Stimulated activated CD8-positive, alpha-beta memory T cell treated with anti-CD3 and anti-CD28 coated beads, Interleukin-12 subunit alpha, Interleukin-12 subunit beta, amount 100 ng/mL, for 1 hour (primary cell): ENCODE measurements around the gene AP3B1.
"Not testable (repeated sequence)": the region's sequence is repeated elsewhere in the genome, so short reads cannot be mapped to it uniquely, and the experiment has no call there.

Experiments
- DNase-seq: peaks from one replicate; pipeline ENCODE4 v3.0.0-alpha.2; 2020; ENCODE audit warnings: low read depth

The AP3B1 gene

DNA sequence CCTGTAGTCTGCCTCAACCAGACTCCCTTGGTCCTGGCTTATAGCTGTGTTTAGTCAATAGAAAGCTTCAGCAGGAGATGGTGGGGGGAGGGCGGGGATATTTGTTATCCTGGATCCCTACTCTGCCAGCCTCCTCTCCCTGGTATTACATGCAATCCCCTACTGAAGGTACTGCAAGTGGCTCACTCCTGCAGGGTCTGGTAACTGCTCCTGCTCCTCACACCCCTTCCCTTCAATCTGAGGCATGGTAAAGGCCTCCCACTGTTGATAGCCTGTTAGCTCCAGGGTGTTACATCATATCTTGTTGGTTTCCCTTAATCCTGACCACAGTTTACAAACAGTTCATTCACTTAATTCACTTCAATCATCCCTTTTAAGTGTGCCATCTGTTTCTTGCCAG, 137.5 kb downstream of the AP3B1 start:
- no peak for DNase-seq

- DNase-seq: no peak
These were observed 142.8 kb downstream of the AP3B1 start for GRCh38 chr5:78151594-78152271.

DNA sequence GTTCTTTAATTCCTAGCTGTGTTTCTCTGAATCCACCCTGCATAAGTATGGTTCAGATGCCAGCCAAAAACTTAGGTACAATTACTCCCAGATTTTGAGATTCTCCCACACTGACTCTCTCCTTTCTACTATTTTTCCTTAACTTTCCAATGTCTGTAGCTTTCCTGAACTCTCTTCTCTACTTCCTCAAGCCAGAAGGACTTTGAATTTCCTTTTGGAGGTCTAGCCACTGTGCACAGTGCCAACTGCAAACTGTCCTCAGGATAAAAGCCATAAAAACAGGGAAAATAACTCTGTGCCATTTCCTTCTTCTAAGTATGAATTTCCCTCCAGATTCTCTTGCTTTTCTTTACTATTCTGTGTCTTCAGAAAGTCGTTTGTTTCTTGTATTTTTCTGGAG, 157.2 kb downstream of the AP3B1 start:
- no peak for DNase-seq

DNA sequence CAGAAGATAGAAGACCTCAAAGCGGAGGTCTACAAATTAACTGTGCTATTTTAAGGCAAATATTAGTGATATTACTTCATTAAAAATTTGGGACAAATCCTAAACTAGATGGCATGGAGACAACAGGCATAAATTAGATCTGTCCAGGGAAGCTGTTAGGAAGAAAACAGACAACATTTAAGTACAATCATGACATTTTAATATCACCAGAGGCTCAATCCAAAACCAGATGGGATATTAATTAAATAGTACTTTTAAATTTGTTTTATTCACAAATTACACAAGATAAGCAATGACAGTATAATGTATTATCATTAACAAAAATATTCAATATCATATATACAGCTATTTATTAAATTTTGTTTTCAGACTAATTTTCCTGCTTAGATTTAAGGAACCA, 161.1 kb downstream of the AP3B1 start:
- no peak for DNase-seq

DNA sequence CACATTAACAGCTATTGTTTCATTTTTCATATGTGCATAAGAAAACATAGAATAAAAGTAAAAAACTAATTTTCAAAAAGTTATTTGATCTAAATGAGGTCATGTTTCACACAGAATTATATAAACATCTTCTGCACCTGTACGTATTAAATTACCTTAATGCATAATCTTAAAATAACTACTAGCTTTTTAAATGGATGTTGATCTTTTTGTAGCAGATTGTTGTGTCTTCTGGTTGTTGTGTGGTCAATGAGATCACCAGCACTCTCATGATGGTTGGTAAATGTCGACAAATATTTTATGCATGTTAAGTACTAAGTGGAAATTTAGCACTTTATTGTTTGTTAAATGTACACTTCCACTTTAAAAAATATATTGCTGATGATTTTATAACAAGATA, 162.0 kb downstream of the AP3B1 start:
- no peak for DNase-seq

GRCh38 chr5:78129597-78129996, 164.9 kb downstream of the AP3B1 start:
- DNase-seq: no peak

DNA sequence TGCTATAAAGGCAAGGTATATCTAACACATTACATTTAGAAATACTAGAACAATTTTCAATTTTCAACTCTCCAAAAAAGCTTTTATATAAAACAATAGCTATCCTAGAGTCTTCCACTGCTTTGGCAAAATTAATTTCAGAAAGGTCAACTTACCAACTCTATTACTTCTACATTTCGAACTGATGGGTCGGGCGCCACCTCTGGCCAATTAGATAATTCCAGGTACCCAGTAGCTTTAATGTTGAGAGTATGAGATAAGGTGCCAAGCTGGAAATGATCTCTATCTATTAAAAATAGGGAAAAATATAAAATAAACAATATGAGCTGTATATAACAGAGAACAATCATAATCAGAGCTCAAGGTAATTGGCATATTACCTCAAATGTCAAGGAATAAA, 166.6 kb downstream of the AP3B1 start:
- no peak for DNase-seq

- no peak for DNase-seq
These were observed 168.0 kb downstream of the AP3B1 start for GRCh38 chr5:78126536-78126935.

DNA sequence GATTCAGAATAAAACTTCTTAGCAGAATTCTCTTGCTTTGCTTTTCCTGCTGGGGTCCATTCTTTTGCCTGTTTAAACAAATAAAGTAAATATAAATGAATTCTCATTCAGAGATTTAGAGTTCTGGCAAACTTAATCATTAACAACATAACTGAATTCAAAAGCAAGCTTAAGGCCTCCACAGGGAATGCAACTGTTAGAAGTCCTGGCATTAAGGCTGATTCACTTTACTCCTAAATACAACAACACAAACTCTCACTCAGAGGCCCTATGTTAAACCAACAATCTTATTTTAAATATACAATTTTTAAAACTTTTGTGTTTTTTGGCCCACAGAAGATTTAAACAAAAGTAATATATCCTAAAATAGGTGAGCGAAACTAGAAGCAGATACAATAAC, 178.3 kb downstream of the AP3B1 start:
- no peak for DNase-seq

- DNase-seq: no peak
These were observed 180.7 kb downstream of the AP3B1 start for GRCh38 chr5:78113689-78114264.

- no peak for DNase-seq
These were observed 181.6 kb downstream of the AP3B1 start for GRCh38 chr5:78112931-78113330.

- DNase-seq: no peak
These were observed 184.6 kb downstream of the AP3B1 start for GRCh38 chr5:78109891-78110324.

DNA sequence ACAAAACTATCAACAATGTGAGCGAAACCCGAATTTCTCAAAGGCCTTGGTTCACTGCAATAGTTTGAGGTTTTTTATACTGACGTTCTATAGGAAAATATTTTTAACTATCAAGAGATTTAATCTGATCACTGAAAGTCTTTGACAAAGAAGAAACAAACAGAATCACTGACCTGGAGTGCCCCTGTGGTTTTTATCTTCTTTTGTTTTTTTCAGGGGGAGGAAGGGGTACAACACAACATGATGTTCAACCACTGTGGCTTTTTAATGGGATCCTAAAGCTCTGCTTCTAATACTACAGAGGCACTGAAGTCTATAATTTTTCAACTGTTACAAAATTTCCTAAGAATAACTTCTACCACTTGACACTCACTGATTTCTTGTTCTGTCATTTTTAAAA, 185.9 kb downstream of the AP3B1 start:
- no peak for DNase-seq

- DNase-seq: no peak
These were observed 191.1 kb downstream of the AP3B1 start for GRCh38 chr5:78103232-78103918.

- DNase-seq: no peak
These were observed 192.0 kb downstream of the AP3B1 start for GRCh38 chr5:78102500-78102899.

- DNase-seq: no peak
These were observed 199.4 kb downstream of the AP3B1 start for GRCh38 chr5:78095125-78095524.

- no peak for DNase-seq
These were observed 204.5 kb downstream of the AP3B1 start for GRCh38 chr5:78090002-78090401.

DNA sequence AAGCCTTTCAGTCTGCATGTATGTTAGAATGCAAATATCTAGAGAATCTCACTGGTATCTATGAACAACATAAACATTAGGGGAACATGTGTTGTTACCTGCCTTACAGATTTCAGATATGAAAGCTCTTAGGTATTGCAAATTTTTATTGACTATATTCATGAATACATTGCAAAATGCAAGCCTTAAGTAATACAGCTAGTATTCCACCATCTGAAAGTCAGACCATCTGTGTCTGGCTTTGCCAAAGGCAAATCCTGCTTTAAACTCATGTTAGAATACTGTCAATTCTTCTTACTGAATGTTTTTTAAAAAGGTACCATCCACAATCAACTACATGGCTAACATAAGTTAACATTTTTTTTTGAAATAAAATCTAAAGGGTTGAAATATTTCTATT, 215.6 kb downstream of the AP3B1 start:
- DNase-seq: no peak

GRCh38 chr5:78077369-78078068, 217.0 kb downstream of the AP3B1 start:
- no peak for DNase-seq

- no peak for DNase-seq
These were observed 218.1 kb downstream of the AP3B1 start for GRCh38 chr5:78076351-78076750.

GRCh38 chr5:78075301-78075700, 219.2 kb downstream of the AP3B1 start:
- DNase-seq: no peak

DNA sequence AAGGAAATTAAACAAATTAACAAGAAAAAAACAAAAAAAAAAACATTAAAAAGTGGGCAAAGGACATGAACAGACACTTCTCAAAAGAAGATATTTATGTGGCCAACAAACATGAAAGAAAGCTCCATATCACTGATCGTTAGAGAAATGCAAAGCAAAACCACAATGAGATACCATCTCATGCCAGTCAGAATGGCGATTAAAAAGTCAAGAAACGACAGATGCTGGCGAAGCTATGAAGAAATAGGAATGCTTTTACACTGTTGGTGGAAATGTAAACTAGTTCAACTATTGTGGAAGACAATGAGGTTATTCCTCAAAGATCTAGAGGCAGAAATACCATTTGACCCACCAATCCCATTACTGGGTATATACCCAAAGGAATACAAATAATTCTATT, 223.8 kb downstream of the AP3B1 start:
- DNase-seq: not testable (repeated sequence)

DNA sequence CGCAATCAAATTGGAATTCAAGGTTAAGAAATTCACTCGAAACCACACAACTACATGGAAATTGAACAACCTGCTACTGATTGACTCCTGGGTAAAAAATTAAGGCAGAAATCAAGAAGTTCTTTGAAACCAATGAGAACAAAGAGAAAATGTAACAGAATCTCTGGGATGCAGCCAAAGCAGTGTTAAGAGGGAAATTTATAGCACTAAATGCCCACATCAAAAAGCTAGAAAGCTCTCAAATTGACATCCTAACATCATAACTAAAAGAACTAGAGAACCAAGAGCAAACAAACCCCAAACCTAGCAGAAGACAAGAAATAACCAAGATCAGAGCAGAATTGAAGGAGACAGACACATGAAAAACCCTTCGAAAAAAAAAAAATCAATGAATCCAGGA, 226.9 kb downstream of the AP3B1 start:
- DNase-seq: not testable (repeated sequence)
